ENCODE measurements around the gene DGUOK. TPM values are rescaled to one million over a fixed set of nuclear protein-coding genes. Genes with fewer than 3 reads are reported as not detected.
A peak's percentile ranks its signal among the peaks of the same experiment; 100 is the strongest.
"Not testable (repeated sequence)": the region's sequence is repeated elsewhere in the genome, so short reads cannot be mapped to it uniquely, and the experiment has no call there.

DGUOK gene
- total RNA-seq, 1 experiment from 2014 or later, result 87.3 TPM

DNA sequence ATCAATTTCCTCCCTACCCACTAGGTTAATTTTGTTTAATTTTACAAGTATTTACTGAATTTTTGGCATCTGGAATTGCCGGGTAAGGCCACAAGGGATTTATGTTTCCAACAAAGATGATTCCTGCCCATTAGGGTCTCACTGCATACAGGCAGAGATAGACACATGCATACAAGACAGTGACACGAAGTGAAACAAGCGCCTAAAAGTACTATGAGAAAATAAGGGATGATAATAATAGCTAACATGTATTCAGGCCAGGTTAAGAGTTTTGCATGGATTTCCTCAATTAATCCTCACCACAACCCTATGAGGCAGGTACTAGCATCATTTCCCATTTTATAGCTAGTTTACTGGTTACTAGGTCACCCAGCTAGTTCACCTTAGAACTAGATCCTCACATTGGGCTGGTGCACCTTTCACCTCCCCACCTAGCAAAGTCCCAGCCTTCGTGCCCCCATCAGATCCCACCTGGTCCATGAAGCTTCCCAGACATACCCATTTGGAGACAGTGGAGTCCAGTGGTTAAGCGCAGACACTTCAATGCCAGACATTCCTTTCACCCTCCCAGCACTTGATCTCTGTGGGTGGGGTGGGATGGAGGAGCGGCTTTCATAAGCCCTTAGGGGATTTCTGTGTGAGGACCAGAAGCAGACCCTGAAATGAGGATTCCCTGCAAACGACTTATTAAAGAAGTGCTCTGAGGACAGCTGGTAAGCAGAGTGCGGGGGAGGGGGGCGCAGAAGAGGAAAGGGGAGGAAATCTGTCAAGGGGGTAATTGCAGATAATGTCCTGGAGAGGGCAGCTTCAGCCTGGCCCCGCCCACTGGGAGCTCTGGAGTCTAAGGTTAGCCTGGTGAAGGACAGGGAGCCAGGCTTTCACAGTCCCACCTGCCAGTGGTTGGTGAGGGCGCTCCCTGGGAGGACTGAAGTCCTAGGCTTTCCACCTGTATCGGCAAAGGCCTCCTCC is 5.8 kb upstream of the DGUOK start:
- no peak for DNase-seq (ENCODE audit: low read depth)

DNA sequence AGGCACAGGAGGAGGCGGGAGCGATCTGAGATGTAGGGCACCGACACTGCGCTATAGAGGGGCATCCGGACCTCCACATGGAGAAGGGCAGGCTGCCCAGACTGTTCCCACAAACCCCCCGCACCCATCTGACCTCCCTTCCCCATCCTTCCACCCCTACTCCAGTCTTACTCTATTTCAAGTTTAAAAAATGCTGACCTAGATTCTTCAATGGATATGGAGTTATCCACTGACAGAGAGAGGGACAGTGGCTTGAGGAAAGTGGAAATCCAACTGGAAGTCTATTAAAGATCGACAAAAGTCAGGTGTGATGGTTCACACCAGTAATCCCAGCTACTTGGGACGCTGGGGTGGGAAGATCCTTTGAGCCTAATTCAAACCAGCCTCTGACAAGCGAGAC is 5.1 kb upstream of the DGUOK start:
- DNase-seq (ENCODE audit: low read depth), result no peak

DNA sequence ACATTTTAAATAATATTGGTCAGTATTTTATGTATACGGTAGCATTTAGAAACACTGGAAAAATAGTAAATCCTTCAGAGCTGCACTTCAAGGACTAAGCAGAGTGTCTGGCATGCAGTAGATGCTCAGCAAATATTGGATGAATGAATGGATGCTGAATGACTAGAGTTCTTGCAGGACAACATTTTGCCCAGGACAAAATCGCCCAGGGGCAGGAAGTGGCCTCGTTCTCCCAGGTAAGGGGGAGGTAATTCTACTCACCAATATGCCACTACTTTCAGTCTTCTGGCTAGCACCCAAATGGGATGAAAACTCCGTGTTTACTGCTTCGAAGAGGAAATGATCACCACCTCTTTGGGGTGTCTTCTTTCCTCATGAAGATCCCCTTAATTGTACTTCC is 4.0 kb upstream of the DGUOK start:
- DNase-seq (ENCODE audit: low read depth), result no peak

DNA sequence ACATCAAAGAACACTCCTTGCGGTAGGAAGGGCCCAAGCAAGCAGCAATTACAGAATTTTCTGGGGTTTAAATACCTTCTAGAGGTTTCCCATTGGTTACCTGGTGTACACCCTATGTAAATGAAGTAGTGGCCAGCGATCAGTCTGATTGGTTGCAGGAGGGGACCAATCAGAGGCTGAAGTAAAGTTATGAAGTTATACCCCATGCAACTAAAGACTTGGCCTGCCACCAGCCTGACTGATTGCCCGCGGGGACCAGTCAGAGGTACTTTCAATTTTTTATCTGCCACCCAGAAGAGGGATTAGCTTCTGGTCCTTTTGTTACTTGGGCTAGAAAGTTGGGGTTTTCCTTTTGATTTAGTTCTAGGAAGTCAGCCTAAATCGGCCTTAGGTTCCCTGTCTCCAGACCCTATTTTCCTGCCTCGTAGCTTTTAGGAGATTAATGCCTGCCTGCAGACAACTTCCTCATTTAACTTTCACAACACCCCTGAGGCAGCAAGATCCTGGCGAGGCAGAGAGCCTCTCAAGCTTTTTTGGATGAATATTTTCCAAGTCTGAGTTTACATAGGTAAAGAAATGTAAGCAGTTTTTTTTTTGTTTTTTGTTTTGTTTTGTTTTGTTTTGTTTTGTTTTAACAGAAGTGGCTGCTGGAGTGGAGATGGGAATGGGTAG is 1.5 kb upstream of the DGUOK start:
- no peak for DNase-seq (ENCODE audit: low read depth)

DNA sequence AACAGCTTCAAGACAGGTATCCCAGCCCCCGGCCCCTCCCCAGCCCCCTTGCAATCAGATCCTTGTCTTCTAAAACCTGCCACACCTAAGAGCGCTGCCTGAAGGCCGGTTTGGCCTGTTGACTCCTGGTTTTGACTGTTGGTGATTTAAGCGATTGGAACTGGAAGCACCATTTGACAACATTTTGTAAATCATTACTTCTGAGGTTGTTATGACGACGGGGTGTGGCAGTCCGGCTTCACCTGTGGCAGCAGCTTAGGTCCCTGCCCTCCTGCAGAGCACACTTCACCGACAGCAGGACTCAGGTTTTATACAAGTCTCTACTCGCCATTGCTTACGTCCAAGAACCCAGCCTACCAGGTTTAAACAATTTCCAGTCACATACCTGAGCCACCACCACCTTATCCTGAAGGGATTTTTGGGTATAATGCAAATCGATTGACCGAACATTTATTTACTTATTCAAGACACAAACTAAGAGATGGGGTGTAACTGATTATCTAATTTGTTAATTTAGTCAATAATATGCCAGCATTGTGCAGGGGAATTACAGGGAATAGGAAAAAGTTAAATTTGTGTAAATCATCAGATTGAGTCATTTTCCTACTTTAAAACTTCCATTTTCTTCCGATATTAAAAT is 707 bp upstream of the DGUOK start:
- no peak for DNase-seq (ENCODE audit: low read depth)

DNA sequence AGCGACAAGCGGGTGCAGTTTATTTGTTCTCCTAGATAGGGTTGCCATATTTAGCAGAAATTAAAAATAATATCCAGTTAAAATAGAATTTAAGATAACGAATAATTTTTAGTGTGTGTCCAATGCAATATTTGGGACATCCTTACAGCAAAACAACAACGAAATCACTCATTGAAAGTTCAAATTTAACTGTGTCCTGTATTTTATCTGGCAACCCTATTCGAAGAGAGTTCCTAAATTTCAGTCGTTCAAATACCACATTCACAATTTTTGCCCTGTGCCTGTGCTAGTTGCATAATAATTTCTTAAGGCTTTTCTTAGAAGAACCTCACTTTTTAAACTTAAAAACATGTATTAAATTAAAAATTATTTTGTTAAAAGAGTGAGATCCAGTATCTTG is 664 bp downstream of the DGUOK start:
- no peak for DNase-seq (ENCODE audit: low read depth)

DNA sequence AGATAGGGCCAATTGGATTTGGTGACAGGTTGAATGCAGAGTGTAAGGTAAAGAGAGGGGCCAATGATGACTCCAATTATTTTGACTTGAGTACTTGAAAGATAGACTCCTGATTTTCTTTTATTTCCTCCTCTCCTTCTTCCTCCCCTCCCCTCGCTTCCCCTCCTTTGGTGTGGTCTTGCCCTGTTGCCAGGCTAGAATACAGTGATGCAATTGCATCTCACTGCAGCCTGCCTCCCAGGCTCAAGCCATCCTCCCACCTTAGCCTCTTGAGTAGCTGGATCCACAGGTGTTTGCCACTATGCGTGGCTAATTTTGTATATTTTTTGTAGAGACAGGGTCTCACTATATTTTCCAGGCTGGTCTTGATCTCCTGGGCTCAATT is 2.3 kb downstream of the DGUOK start:
- DNase-seq (ENCODE audit: low read depth), result no peak

DNA sequence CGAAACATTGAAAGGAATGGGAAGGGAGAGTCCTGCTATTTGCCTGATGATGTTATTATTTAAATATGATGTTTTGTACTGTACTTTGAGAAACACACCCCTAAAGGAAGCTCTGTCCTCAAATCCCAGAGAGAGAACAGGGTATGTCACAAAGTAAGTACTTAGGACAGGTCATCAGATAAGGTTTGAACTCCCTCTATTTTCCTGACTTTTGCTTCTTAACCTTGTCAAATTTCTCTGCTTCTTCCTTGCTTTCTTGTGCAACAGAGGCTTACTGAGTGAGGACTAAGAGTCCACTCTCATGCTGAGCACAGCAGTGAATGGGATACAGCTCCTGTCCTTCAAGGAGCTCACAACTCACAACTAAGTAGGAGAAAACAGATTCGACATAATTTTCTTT is 3.7 kb downstream of the DGUOK start:
- DNase-seq (ENCODE audit: low read depth), result no peak

DNA sequence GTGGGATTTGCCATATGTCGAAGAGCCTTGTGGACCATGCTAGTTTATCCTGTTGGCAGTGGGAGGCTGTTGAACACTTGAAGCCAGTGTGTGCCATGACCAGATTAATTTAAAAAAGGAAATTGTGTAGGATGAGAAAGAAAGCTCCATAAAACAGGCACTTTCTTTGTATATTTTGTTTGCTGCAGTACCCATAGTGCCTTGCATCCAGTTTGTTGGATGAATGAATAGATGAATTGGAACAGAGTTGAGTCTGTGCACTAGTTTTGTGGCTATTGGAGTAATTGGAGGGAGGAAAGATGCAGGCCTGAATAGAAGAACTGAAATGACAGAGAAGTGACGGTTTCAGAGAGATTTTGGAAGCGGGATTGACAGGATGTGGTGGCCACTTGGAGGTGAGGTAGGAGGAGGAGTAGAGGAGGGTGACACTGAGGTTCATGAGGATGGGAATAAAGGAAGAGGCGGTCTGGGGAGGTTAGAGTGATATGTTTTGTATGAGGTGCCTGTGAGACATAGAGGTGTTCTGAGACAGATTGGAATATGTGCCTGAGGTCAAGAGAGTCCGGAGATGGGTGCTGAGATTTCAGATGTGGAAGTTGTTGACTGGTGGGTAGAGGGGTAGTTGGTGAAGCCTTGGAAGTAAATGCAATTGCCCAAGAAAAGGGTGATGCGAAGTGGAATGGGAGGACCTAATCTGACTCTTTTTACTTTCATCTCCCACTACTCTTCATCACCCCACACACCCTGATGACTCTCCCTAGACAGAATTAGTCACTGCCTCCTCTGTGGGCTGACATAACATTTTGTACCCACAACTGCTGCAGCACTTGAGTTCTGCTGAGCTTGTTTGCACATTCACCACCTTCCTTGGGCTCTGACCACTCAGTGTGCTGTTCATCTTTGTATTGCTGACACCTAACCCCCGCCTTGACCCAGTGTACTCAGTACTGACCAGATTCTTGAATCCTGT is 5.1 kb downstream of the DGUOK start:
- DNase-seq (ENCODE audit: low read depth), result peak; percentile 87

DNA sequence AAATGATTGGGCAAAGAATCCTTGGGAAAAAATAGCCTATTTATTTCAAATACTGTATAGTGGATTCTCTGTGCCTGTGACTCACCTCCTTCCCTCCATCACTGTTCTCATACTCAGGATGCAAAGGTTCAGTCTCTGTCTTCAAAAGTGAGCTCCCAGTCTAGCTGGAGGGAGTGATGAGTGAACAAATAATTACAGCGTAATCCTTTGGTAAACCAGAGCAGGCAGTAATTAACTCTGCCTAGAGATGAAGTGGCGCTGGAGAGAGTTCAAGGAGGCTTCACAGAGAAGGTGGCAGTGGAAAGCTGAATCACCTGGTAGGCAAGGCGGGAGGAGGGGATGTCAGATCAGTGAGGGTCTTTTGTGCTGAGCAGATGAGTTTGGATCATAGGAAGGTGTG is 6.5 kb downstream of the DGUOK start:
- no peak for DNase-seq (ENCODE audit: low read depth)

DNA sequence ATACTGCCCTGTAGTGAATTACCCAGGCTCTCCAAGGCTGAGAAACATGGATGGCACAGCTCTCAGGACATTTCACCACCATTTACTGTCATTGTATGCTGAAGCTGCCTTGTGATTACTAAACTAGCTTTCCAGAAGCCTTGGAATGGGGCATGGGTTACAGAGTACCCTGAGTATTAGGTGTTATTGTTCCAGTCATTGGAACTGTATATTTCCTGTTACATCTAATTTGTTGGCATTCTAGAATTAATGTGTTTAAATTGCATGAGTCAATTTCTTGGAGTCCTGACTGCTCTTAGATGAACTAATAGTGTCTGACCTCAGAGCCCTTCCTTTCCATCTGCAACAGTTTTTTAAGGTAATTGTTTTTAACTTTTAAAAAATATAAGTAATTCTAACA is 9.0 kb downstream of the DGUOK start:
- DNase-seq (ENCODE audit: low read depth), result no peak

DNA sequence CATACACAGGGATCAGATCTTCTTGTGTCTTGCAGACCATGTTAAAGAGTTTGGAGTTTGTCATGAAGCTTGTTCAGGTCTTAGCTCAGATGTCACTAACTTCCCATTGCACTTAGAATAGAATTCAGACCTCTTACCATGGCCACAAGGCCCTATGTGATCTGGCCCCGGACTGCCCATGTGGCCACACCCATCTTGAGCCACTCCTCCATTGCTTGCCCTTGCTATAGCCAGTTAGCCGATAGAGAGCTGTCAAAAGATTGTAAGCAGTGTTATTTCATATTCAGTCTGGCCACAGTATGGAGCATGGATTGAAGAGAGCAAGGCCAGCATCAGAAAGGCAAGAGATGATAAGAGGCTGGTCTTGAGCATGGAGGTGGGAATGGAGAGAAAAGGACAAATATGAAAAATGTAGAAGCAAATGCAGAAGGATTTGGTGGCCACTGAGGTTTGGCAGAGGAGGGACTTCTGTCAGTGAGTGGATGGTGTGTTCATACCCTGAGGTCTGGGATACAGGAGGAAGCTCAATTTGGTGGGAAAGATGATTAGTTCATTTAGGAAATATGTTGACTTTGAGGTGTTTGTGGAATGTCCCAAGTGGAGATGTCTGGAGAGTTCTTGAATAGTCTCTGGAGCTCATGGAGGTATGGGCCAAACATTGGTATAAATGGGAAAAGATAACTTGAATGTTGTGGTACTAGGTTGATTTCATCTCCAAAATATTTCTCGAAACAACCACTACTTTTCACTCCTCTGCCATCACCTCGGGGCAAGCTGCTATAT is 10.6 kb downstream of the DGUOK start:
- peak; percentile 27 for DNase-seq (ENCODE audit: low read depth)

DNA sequence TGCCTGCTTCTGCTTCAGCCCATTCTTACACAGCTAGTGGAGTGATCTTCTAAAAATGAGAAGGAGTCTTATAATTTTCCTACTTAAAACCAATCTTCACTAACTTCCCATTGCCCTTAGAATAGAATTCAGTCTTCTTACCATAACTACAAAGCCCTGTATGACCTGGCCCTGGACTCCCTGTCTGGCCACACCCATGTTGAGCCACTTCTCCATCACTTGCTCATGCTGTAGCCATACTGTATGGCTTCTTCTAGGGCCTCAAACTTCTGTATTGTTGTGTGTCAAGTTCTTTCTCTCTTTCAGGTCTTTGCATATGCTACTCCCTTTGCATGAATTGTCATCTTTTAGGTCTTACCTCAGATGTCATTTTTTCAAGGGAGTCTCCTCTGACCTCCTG is 11.2 kb downstream of the DGUOK start:
- DNase-seq (ENCODE audit: low read depth), result no peak

DNA sequence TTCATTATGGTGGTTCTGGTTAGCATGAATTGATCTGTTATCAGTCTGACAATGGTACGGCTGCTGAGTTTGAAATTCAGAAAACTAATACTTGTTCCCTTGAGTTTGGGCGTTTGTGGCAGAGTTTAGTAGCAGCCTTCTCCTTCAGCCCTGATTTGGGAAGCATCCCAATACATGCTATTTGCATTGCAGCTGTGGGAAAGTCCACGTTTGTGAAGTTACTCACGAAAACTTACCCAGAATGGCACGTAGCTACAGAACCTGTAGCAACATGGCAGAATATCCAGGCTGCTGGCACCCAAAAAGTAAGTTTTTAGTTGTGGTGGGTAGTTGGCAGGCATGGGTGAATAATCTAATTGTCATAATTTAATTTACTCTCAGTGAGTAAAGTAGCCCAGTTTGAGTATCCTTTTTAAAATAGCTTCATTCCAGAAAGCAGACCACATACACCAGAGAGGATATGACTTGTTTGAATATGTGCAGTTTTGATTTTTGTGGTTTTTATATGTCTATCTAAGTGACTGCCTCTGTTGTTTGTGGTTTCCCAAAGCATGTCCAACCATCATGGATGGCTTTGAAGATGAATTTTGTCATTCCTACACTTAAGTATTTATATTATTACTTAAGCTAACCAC is 12.2 kb downstream of the DGUOK start:
- peak; percentile 89 for DNase-seq (ENCODE audit: low read depth)

DNA sequence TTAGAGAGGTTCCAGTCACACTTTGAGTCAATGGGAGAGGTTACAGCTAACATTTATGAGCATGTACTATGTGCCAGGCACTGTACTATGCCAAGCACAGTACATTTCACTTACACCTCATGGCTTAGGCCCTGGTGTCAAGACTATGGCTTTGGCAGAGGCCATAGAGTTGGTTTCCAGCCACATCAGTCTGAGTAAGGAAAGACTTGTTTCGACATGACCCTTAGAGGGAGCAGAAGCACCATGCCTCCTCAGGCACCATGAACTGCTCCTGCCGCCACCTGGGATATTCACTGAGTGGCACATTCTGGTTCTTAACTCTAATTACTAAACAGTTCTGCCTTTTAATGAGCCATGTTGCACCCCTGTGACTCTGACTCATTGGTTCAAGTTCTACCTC is 12.7 kb downstream of the DGUOK start:
- peak; percentile 76 for DNase-seq (ENCODE audit: low read depth)

DNA sequence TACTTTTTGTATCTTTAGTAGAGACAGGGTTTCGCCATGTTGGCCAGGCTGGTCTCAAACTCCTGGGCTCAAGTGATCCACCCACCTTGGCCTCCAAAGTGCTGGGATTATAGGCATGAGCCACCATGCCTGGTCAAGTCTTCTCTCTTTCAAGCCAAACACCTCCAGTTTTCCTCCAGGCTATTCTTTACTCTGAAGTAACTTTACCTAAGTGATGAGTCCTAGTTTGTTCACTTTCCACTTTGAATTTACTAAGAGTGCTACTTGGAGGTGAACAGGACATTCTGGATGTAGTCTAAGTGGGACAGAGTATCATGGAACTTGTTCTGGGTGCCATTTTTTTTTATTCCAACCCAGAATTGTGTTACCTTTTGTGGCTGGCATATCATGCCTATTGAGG is 13.4 kb downstream of the DGUOK start:
- not testable (repeated sequence) for DNase-seq (ENCODE audit: low read depth)

DNA sequence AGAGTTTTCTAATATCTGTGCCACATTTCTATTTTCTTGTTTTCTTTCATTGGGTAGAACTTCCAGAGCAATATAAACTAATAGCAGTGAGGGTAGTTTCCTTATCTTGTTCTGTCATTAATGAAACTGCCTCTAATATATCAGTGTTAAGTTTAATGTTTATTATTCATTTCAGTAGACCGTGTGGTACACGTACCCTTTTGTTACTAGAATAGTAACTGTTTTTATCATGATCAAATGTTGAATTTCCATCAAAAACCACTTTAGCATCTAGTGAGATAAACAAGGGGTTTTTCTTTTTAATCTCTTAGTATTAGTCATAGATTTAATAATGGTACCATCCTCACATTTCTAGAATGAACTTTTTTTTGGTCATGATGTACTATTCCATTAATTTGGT is 16.0 kb downstream of the DGUOK start:
- no peak for DNase-seq (ENCODE audit: low read depth)

DNA sequence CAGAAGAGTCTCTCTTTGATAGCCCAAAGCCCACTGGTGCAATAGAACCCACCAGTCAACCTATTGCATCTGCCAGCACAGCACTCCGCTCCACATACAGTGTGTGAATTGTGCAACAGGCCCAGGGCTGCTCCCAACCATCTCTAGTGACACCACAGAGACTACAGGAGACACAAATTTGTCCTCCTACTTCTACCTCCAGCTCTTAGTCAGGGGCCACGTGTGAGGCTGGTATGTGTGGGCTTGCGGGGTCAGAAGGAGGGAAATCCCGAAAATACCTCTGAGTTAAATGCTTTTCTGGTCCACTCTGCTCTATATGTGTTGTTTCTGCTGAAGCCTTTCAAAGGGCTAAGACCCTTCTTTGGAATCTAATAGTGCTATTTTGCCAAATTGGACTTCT is 18.0 kb downstream of the DGUOK start:
- DNase-seq (ENCODE audit: low read depth), result no peak

DNA sequence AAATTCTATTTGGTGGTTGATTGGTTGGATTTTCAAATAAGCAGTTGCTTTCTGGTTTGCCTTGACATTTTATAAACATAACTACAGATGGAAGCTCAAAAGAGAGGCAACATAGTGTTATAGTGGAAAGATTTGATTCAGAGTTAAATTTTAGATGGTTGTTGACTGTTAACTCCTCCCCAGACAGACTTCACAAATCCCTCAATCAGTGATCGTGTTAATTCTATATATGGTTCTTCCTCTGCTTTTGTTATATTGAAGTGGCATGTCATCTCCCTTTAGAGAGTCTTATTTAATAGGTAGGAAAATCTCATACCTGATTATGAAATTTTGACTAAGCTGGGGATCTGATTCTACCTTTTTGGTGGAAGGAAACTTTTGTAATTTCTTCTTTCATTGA is 19.5 kb downstream of the DGUOK start:
- DNase-seq (ENCODE audit: low read depth), result no peak

DNA sequence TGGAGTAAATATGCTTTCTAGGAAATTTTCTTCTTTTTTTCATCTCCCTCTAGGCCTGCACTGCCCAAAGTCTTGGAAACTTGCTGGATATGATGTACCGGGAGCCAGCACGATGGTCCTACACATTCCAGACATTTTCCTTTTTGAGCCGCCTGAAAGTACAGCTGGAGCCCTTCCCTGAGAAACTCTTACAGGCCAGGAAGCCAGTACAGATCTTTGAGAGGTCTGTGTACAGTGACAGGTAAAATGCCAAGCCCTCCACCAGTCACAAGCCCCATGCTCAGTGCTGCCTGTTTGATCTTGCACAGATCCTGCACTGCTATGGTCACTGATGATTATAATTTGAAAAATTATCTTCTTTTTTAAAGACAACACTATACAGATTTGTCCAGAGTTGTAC is 20.0 kb downstream of the DGUOK start:
- no peak for DNase-seq (ENCODE audit: low read depth)
